Osteocyte (in vitro differentiated cells): ENCODE results near the gene TXNL1. TPM values are rescaled to one million over a fixed set of nuclear protein-coding genes. Genes with fewer than 3 reads are reported as not detected.
"Not testable (repeated sequence)": the region's sequence is repeated elsewhere in the genome, so short reads cannot be mapped to it uniquely, and the experiment has no call there.

Source experiments
- DNase-seq: peaks from one replicate; pipeline ENCODE4 v3.0.0; 2021; ENCODE audit warnings: mixed read lengths; ENCODE audit not compliant: unreplicated experiment; ENCODE audit errors: extremely low spot score
- H3K27ac Mint-ChIP-seq: one replicate; pipeline ENCODE4 v1.8.0; 2021; ENCODE audit warnings: mild to moderate bottlenecking, mixed read lengths; ENCODE audit not compliant: unreplicated experiment
- H3K27me3 Mint-ChIP-seq: one replicate; pipeline ENCODE4 v1.8.0; 2021; ENCODE audit warnings: mixed read lengths; ENCODE audit not compliant: unreplicated experiment
- H3K36me3 Mint-ChIP-seq: one replicate; pipeline ENCODE4 v1.8.0; 2021; ENCODE audit warnings: mixed read lengths; ENCODE audit not compliant: unreplicated experiment
- H3K4me1 Mint-ChIP-seq: one replicate; pipeline ENCODE4 v1.8.0; 2021; ENCODE audit warnings: mixed read lengths; ENCODE audit not compliant: unreplicated experiment
- H3K4me3 Mint-ChIP-seq: one replicate; pipeline ENCODE4 v1.8.0; 2021; ENCODE audit warnings: mild to moderate bottlenecking, moderate library complexity, mixed read lengths; ENCODE audit not compliant: unreplicated experiment
- H3K9me3 Mint-ChIP-seq: one replicate; pipeline ENCODE4 v1.8.0; 2021; ENCODE audit warnings: mixed read lengths; ENCODE audit not compliant: unreplicated experiment
- total RNA-seq: library from RNA; stranded (reverse); gene quantifications from 2 replicates; pipeline ENCODE4 v1.2.1, GENCODE V29; 2021
- TF ChIP-seq, protein P1 (sequence below): fragments of 200-600 bp; sonication (generic); IDR thresholded peaks from 2 replicates; pipeline ENCODE4 v1.5.0; 2021; ENCODE audit warnings: antibody characterized with exemption, mild to moderate bottlenecking, moderate library complexity

TXNL1 gene
- total RNA-seq, 1 donor from 2014 or later: 67.2 TPM

DNA sequence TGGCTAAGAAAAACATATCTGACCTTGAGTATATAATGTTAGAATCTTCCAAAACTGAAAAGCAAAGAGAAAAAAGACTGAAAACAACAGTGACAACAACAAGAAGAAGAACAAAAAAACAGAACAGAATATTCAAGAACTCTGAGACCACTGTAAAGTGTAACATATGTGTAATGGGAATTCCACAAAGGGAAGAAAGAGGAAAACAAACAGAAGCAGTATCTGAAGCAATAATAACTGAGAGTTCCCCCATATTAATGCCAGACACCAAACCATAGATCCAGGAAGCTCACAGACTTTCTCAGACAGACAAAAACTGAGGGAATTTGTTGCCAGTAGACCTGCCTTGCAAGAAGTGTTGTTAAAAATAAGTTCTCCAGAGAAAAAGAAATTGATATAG, 58.9 kb downstream of the TXNL1 start:
- no peak overlapping the region for H3K4me3 Mint-ChIP-seq
- H3K9me3 Mint-ChIP-seq: peaks cover 11% of the 10 kb centered on the region
- H3K4me1 Mint-ChIP-seq: peaks cover 24% of the 10 kb centered on the region
- H3K27me3 Mint-ChIP-seq: no peaks in the 10 kb centered on the region
- DNase-seq: no peak
- H3K27ac Mint-ChIP-seq: no peak overlapping the region
- TF ChIP-seq, protein P1, sequence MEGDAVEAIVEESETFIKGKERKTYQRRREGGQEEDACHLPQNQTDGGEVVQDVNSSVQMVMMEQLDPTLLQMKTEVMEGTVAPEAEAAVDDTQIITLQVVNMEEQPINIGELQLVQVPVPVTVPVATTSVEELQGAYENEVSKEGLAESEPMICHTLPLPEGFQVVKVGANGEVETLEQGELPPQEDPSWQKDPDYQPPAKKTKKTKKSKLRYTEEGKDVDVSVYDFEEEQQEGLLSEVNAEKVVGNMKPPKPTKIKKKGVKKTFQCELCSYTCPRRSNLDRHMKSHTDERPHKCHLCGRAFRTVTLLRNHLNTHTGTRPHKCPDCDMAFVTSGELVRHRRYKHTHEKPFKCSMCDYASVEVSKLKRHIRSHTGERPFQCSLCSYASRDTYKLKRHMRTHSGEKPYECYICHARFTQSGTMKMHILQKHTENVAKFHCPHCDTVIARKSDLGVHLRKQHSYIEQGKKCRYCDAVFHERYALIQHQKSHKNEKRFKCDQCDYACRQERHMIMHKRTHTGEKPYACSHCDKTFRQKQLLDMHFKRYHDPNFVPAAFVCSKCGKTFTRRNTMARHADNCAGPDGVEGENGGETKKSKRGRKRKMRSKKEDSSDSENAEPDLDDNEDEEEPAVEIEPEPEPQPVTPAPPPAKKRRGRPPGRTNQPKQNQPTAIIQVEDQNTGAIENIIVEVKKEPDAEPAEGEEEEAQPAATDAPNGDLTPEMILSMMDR: no peak
- H3K36me3 Mint-ChIP-seq: peaks cover 5% of the 10 kb centered on the region

DNA sequence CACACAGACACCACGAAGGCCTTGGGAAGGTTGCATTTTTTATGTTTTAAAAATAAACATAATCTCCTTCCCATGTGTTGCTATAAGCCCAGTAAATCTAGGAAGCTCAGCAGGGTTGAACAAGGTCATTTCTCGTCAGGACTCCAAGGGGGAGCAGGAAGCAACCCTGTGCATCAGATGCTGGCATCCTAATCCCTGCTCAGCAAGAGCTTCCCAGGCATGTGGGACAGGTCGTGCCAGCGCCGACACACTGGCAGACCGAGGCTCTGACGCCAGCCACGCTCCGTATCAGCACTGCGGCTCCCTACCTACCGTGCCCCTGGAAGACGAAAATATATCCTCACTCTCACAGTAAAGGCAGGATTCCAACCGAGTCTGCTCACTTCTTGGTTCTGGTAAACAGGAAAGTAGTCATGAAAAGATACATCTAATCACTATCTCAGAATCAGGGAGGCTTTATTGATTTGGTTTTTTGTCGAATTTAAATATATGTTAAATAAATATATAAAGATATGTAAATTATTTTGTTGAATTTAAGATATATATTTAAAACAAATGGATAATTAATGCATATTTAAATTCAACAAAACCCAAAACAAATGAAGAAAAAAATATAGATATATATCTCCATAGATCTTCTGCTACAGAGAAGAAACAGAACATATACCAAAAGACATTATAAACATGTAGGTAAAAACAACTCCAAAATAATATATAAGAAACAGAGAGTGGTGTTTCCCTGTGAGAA, 61.4 kb downstream of the TXNL1 start:
- Mint-ChIP-seq H3K36me3 (peaks cover 5% of the 10 kb centered on the region), H3K4me1 (peaks cover 24% of the 10 kb centered on the region), H3K27ac (peak overlapping the region; percentile 63), H3K9me3 (peaks cover 11% of the 10 kb centered on the region), H3K27me3 (no peaks in the 10 kb centered on the region), H3K4me3 (peak overlapping the region; percentile 44)
- TF ChIP-seq, protein P1: no peak
- DNase-seq: no peak

DNA sequence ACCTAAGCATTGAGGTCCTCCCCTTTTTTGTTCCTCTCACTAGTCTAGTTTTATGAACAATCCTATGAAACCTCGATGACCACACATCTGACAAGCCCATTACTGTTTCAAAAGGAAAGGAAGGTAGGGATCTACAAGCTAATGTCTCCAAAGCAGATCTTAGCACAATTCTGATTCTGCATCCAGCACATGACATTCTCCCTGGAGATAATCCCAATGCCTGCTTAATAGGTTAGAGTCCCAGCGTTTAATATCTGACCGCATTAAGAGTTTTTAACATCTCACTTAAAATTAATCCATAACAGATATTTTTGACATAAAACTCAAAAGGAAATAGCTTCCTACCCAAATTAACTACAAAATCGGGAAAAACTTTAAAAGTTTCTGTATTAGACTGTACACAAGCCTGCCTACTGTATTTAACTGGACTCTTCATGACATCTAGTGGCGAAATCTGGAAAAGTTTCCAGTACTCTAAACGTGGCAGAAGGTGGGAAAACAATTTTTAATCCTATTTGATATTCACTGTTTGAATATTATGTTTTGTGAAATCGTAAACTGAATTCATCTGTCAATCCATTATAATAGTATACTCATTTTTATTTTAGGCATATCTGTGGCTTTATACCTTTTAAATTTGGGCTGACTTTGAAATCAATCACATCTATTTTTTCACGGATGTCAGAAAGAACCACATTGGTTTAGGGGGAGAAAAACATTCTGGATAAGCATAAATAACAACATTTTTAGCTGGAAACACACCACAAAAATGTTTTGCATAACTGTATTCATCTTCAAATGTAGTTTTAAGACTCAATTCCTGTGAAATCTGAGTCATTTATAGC, 62.4 kb downstream of the TXNL1 start:
- TF ChIP-seq, protein P1: peak; percentile 82
- no peak for DNase-seq
- Mint-ChIP-seq H3K4me3 (no peak overlapping the region), H3K9me3 (peaks cover 11% of the 10 kb centered on the region), H3K27me3 (no peaks in the 10 kb centered on the region), H3K4me1 (peaks cover 24% of the 10 kb centered on the region), H3K36me3 (peaks cover 5% of the 10 kb centered on the region), H3K27ac (no peak overlapping the region)

DNA sequence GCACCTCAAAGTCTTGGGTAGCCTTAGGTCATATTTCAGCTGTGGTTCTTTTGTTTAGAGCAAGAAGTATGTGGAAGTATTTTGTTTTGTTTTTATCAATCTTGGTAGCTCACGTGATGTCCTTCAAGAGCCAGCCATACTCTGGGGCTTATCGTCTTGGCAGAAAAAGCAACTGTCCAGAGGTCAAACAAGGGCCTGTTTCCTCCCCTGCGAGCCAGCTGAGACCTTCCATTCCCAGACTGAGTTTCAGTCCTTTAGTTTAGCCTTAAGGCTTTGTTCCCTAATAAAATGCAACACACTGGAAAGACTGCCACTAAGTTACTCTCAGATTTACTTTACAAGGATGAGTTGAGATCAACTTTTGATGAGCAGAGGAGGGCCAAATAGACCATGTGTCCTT, 63.5 kb downstream of the TXNL1 start:
- H3K4me3 Mint-ChIP-seq: no peak overlapping the region
- peaks cover 8% of the 10 kb centered on the region for H3K9me3 Mint-ChIP-seq
- TF ChIP-seq, protein P1: no peak
- H3K27ac Mint-ChIP-seq: no peak overlapping the region
- H3K27me3 Mint-ChIP-seq: no peaks in the 10 kb centered on the region
- H3K36me3 Mint-ChIP-seq: peaks cover 2% of the 10 kb centered on the region
- no peak for DNase-seq
- H3K4me1 Mint-ChIP-seq: peaks cover 24% of the 10 kb centered on the region

DNA sequence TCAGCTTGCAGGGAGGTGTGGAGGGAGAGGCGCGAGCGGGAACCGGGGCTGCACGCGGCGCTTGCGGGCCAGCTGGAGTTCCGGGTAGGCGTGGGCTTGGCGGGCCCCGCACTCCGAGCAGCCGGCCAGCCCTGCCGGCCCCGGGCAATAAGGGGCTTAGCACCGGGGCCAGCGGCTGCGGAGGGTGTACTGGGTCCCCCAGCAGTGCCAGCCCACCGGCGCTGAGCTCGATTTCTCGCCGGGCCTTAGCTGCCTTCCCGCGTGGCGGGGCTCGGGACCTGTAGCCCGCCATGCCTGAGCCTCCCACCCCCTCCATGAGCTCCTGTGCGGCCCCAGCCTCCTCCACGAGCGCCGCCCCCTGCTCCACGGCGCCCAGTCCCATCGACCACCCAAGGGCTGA, 66.1 kb downstream of the TXNL1 start:
- H3K4me1 Mint-ChIP-seq: peaks cover 24% of the 10 kb centered on the region
- not testable (repeated sequence) for H3K4me3 Mint-ChIP-seq, DNase-seq, H3K27me3 Mint-ChIP-seq, H3K9me3 Mint-ChIP-seq, H3K36me3 Mint-ChIP-seq, H3K27ac Mint-ChIP-seq
